ENCODE data around the gene PMEPA1. TPM values are rescaled to one million over a fixed set of nuclear protein-coding genes. Genes with fewer than 3 reads are reported as not detected.

Gene PMEPA1
- total RNA-seq, 4 donors from 2014 or later, result 3.3 to 5.5 (median 4.6) TPM

DNA sequence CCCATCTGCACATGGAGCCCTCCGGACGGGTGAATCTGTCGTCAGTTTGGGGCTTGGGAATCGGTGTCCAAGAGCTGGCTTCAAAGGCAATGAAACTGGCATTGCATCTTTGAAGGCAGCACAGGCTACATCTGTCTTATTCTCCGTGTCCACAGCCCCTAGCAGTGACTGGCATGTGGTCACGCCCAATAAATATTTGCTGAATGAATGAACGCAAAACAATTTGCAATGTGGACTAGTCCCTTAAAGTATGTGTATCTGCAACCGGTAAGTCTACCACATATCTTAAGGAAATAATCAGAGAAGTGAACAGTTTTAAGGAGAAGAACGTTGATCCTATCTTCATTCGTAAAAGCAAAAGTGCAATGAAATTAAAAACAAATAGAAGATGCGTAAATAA is 8.0 kb upstream of the PMEPA1 start:
- H3K4me3 ChIP-seq, result no peak overlapping the region
- no peak overlapping the region for H3K27ac ChIP-seq
- TF ChIP-seq POLR2A (IDR thresholded peaks at IDR 0.05), result no peak
- TF ChIP-seq, protein P1, sequence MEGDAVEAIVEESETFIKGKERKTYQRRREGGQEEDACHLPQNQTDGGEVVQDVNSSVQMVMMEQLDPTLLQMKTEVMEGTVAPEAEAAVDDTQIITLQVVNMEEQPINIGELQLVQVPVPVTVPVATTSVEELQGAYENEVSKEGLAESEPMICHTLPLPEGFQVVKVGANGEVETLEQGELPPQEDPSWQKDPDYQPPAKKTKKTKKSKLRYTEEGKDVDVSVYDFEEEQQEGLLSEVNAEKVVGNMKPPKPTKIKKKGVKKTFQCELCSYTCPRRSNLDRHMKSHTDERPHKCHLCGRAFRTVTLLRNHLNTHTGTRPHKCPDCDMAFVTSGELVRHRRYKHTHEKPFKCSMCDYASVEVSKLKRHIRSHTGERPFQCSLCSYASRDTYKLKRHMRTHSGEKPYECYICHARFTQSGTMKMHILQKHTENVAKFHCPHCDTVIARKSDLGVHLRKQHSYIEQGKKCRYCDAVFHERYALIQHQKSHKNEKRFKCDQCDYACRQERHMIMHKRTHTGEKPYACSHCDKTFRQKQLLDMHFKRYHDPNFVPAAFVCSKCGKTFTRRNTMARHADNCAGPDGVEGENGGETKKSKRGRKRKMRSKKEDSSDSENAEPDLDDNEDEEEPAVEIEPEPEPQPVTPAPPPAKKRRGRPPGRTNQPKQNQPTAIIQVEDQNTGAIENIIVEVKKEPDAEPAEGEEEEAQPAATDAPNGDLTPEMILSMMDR (IDR thresholded peaks at IDR 0.05), result no peak
- peaks cover 0 to 9% (median 3%) of the 10 kb centered on the region in 4 donors for H3K4me1 ChIP-seq
- no peaks in the 10 kb centered on the region for H3K27me3 ChIP-seq
- no peak for DNase-seq
- H3K9me3 ChIP-seq, result no peaks in the 10 kb centered on the region
- no peaks in the 10 kb centered on the region for H3K36me3 ChIP-seq

DNA sequence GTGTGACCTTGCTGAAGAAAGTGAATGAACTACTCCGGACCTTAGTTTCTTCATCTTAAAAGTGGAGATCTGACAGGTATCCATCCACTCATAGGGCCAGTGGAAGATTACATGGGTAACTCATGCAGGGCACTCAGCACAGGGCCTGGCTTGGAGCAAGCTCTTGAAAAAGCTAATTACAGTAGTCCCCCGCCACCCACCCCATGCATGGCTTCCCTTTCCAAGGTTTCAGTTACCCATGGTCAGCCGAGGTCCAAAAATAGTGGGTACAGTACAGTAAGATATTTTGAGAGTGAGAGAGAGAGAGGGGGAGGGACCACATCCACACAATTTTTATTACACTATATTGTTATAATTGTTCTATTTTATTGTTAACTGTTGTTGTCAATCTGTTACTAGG is 7.1 kb upstream of the PMEPA1 start:
- no peak overlapping the region for H3K27ac ChIP-seq
- H3K27me3 ChIP-seq, result no peaks in the 10 kb centered on the region
- H3K4me1 ChIP-seq, result peaks cover 0 to 9% (median 3%) of the 10 kb centered on the region in 4 donors
- no peak overlapping the region for H3K4me3 ChIP-seq
- no peak for DNase-seq
- H3K36me3 ChIP-seq, result no peaks in the 10 kb centered on the region
- TF ChIP-seq, protein P1 (IDR thresholded peaks at IDR 0.05), result no peak
- no peak for TF ChIP-seq POLR2A (IDR thresholded peaks at IDR 0.05)
- no peaks in the 10 kb centered on the region for H3K9me3 ChIP-seq

DNA sequence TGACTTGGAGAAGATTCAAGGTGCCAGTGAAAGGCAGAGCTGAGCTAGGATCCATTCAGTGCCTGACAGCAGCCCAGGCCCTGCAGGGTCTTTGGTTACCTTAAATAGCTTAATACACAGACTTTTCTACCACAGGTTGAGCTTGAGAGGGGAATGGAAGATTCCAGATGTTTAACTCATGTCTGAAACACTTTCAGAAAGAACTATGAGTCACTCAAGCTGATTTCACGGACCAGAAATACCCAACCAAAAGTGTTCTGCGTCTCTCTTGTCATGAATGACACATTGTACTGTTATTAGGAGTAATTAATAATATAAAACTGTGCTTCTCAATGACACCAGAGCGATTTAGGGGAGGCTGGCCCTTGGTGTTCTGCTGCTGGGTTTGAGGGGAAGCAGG is 6.4 kb upstream of the PMEPA1 start:
- TF ChIP-seq, protein P1 (IDR thresholded peaks at IDR 0.05), result no peak
- no peak for TF ChIP-seq POLR2A (IDR thresholded peaks at IDR 0.05)
- Histone ChIP-seq H3K9me3 (no peaks in the 10 kb centered on the region), H3K27me3 (no peaks in the 10 kb centered on the region), H3K4me1 (peaks cover 0 to 14% (median 3%) of the 10 kb centered on the region in 4 donors), H3K4me3 (no peak overlapping the region), H3K27ac (no peak overlapping the region), H3K36me3 (no peaks in the 10 kb centered on the region)
- no peak for DNase-seq

DNA sequence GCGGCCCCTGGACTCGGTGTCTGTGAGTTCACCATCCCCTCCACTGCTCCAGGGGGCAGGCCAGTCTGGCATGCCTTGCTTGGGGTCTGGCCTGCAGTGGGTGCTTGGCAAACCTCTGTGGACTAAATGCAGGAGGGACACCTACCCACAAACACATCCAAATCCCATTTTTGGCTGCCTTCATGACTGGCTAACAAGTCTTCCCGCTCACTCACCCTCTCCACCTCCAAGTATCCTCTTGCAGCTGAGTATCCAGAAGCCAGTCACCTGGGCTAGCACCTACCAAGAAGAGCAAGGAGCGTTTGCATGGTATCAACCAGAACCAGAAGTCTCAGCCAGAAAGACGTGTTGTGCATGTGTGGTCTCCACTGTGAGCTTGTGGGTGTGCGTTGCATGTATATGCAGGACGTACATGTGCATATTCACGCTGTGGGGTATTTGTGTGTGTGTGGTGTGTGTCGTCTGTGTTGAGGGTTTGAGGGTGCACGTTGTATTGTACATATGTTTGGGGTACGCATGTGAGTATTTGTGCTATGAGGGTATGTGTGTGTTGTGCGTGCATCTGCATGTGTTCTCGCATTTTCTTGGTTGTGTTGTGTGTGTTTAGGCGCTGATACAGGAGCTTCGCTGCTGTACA is 5.6 kb upstream of the PMEPA1 start:
- Histone ChIP-seq H3K9me3 (no peaks in the 10 kb centered on the region), H3K27ac (no peak overlapping the region), H3K27me3 (no peaks in the 10 kb centered on the region), H3K4me1 (peaks cover 0 to 19% (median 3%) of the 10 kb centered on the region in 4 donors), H3K4me3 (no peak overlapping the region), H3K36me3 (no peaks in the 10 kb centered on the region)
- TF ChIP-seq, protein P1 (IDR thresholded peaks at IDR 0.05), result no peak
- no peak for TF ChIP-seq POLR2A (IDR thresholded peaks at IDR 0.05)
- DNase-seq, result no peak

DNA sequence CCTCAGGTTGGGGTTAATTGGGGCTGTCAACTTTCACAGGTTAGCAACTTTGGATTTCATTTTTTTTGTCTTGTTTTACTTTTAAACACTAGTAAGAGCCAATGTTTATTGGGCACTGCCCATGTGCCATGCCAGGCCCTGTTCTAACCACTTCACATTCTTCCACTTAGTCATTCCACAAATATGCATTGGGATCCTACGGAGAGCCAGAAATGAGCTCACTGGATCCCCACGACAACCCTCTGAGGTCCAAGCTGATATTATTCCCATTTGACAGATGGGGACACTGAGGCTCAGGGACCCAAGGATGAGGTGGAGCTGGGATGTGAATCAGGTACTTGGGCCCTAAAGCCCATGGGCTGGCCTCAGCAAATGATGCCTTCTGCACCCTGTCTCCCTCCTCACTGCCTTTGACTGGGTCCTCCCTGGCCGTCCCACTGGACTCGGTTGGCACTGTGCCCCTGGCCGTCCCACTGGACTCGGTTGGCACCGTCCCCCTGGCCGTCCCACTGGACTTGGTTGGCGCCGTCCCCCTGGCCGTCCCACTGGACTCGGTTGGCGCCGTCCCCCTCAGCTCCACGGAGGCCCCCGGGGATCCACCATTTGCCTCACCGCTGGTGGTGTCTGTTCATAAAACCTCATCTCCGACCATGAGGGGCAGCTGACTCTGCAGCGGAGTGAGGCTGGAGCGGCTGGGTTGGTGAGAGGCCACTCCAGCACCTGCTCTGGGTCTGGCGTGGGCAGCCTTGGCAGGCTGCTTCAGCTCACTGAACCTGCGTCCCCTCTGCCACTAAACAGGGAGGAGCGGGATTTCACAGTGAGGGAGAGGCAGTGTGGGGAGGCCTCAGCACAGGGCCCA is 4.8 kb upstream of the PMEPA1 start:
- no peak overlapping the region for H3K4me3 ChIP-seq
- no peaks in the 10 kb centered on the region for H3K27me3 ChIP-seq
- H3K27ac ChIP-seq, result no peak overlapping the region
- TF ChIP-seq, protein P1 (IDR thresholded peaks at IDR 0.05), result no peak
- no peak for TF ChIP-seq POLR2A (IDR thresholded peaks at IDR 0.05)
- peaks cover 0 to 19% (median 3%) of the 10 kb centered on the region in 4 donors for H3K4me1 ChIP-seq
- no peaks in the 10 kb centered on the region for H3K36me3 ChIP-seq
- DNase-seq, result no peak
- no peaks in the 10 kb centered on the region for H3K9me3 ChIP-seq

Data from Peyer's patch (tissue), 4 donors.